GM19035 (cell line): ENCODE results near the gene CBARP.

Experiments used
- ATAC-seq: cut with Tn5 transposase; IDR thresholded peaks from one replicate; pipeline ENCODE4 v1.9.1; 2021; ENCODE audit not compliant: unreplicated experiment

CBARP gene

DNA sequence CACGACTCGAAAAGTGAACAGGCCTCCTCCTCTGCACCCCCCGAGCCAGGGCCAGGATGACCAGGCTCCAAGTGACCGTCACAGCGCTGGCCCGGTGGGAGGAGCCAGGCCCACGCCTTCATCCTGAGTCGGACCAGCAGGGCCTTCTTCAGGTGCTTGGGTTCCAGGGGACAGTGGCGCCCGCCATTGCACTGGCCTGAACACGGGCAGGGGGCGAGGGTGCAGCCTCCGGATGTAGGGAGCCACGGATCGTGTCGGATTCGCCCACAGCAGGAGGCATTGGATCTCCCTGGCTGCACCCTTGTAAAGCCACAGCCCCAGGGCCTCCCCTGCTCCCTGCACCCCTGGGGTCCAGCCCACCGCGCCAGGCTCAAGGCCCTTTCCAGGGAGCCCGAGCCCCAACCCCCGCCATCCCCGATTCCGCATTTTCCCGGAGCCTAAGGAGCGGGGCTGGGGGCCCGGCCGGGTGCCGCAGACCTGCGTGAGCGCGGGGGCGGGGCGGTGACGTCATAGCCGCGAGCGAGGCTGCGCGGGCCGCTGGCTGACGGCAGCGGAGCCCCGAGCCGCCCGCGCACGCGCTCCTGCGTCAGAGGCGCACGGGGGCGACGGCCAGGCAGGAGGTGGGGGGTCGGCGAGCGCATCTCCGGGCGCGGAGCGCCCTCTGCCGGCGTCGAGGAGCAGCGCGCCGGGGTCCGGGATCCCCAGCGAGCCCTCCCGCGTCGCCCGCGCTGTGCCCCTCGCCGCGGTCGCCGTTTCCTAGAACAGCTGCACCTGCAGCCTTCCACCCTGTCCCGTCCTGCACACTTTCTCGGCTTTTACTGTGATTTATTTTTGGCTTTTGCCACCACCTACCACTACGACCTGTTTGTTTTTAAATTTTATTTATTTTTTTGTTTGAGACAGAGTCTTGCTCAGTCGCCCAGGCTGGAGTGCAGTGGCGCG, 2.3 kb upstream of the CBARP start:
- peak; percentile 51 for ATAC-seq

DNA sequence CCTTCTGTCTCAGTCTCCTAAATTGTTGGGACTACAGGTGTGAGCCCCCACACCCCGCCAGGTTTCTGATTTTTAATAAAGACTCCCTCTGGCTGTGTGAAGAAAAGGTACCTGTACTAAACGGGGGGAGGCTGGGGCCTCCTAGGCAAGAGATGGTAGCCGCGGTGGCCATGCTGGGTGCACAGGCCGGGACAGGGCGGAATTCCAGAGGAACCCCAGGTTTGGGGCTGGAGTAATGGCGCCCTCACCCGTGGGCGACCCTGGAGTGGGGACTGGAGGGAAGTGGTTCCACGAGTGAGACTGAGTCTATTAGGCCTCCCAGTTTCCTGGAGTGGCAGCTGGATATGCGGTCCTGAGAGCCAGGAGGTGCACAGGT, 1.6 kb upstream of the CBARP start:
- no peak for ATAC-seq

GRCh38 chr19:1238369-1239303, 831 bp upstream of the CBARP start:
- no peak for ATAC-seq

DNA sequence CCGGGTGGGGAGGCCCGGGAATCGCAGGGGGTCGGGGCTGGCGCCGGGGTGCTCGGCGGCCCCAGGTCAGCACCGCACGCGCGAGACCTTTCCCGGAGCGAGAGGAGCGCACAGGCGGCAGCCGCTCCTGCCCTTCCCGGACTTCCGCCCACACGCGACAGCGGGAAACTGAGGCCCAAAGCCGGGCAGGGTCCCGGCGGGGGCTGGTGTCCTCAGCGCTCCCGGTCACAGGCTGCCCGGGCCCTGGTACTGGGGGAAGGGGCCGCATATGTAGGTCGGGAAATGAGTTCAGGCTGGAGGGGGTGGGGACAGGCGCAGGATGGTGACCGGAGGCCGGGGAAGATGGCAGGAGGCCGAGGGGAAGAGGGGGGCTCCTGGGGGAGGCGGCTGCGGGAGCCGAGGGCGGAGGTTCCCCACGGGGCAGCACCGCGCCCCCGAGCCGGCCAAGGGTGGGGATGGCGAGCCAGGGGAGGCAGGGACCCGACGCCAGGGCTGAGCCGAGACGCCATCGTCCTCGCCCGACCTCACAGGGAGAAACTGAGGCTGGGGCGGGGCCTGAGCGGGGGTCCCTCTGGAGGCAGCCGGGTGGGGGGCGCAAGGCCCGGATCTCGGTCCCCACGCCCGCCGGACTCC, 662 bp downstream of the CBARP start:
- no peak for ATAC-seq

- no peak for ATAC-seq
These were observed 1.2 kb downstream of the CBARP start for GRCh38 chr19:1236576-1236975.

- no peak for ATAC-seq
These were observed 1.9 kb downstream of the CBARP start for GRCh38 chr19:1235625-1236538.

GRCh38 chr19:1234955-1235380, 2.8 kb downstream of the CBARP start:
- no peak for ATAC-seq

GRCh38 chr19:1234051-1234954, 3.5 kb downstream of the CBARP start:
- ATAC-seq, result no peak

DNA sequence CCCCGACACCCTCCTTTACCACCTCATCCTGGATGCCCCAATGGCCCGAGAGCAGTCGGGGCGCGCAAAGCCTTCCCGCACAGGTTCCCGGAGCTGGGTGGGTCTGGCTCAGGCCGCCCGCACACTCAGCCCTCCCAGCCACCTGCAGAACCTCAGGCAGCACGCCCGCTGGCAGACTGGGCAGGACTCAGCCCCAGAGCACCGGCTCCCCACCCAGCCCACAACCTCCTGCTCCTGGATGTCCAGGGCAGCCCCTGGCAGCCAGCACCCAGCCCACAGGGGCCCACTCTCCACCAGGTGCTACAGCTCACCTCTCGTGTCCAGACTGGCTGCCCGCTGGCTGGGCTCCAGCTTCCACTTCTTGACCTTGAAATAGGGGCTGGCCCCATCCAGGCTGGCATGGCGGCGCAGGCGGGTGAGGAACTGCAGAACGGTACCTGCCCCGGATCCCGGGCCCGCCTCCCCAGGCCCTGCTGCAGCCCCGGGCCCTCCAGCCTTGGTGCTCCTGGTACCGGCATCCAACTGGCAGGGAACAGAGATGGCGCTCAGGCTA, 4.6 kb downstream of the CBARP start:
- ATAC-seq, result no peak

GRCh38 chr19:1232652-1233072, 5.1 kb downstream of the CBARP start:
- no peak for ATAC-seq

DNA sequence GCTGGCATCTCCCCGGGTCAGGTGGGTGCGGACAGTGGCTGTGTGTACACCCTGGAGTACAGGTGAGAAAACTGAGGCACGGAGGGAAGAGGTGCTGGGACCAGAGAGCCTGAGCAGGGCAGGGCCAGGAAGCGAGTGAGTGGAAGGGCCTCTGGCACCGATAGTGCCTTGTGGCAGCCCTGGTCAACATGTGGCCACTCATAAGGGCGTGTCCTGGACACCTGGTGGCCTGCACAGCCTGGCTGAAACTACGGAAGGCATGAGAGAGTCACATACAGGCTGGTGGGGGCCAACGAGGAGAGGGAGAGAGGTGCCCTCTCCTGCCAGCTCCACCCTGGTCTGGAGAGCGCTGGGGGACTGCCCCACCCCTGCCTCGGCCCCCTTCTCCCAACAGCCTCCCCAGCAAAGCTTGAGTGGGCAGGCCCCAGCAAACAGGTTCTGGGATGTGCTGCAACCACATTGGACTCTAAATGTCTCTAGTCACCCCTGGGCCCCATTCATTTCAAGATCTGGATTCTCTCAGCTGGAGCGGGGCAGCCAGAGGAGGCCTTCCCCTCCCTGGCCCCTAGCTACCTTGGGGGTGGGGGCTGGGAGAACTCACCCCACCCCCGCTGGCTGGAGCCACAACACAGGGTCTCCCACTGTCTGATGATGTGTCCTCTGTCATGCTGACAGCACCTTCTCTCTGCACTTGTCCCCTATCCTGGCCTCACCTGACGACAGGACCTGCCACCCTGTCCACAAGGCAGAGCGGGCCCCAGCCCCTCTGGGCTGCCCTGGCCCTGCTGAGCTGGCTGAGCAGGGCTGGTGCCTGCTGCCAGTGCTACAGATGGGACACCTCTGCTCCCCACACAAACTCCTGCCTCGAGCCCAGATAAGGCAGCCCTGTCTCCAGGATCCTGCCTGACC, 5.8 kb downstream of the CBARP start:
- no peak for ATAC-seq

DNA sequence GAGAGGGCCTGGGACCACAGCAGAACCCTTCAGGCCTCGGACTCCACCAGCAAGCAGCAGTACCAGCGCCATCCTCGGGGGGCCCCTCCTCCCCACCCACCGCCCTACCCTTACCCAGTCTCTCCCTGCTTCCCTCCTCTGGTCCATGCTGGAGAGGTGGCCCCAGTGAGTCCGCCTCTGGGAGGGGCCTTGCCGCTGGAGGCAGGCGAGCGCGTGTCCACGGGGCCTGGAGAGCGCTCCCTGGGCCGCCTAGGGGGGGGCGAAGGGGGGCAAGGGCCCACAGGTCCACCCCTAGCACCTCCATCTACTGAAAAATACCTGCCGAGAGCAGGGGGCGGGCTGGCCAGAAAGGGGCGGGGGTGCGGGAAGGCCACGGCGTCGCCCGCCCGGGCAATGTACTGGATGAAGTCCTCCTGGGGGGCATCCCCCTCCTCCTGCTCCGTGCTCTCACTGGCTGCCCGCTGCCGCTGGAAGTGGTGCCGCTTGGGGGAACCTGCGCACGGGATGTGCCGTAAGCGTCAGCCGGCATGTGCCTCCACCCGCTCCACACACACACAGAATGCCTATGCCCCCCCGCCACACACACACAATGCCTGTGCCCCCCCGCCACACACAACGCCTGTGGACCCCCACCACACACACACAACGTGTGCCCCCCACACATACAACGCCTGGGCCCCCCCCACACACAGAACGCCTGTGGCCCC, 6.9 kb downstream of the CBARP start:
- no peak for ATAC-seq

GRCh38 chr19:1229924-1230782, 7.7 kb downstream of the CBARP start:
- no peak for ATAC-seq

DNA sequence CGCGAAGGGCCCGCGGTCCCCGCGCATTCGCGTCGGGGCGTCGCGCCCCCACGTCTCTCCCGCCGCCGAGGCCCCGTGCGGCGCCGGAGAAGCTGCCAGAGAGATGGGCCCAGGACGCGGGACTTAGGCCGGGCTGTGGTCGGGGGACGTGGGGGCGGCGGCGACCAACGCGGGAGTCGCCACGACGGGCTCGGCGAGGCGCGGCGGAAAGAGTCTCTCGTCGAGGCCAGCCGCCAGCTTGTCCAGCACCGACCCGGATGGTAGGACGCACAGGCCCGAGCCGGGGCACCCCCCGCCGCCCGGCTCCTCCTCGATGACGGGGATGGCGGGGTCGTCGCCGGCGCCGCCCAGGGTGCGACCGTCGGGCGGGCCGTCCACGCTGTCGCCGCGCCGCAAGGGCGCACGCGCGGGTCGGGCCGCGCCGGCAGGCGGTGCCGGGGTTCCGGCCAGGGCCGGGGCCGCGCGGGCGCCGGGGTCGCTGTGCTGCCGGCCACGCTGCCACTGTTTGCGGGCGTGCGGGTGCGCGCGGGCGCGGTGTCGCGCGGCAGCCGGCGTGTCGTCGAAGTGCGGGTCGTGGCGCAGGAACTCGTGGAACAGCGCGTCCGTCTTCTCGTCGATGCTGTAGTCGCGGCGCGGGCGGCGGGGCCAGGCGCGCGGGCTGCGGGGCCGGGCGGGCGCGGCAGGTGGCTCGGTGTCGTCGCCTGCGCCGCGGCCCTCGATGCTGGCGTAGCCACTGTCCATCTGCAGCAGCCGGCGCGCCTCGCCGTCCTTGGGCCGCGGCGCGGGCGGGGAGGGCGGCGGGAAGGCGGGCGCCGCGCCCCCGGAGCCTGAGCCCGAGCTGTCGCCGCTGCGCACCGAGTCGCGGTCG, 8.5 kb downstream of the CBARP start:
- no peak for ATAC-seq
